K562 (cell line): Measurements from ENCODE around the gene LUC7L. TPM values are rescaled to one million over a fixed set of nuclear protein-coding genes. Genes with fewer than 3 reads are reported as not detected.

Source experiments
- BHLHE40 ChIP-seq: IDR thresholded peaks from 2 replicates; pipeline ENCODE4 v1.6.1; 2011; ENCODE audit warnings: low read length, improper control_type of control experiment
- IFI16 ChIP-seq: fragments of 250-450 bp; sonication (Bioruptor Pico); IDR thresholded peaks from 2 replicates; pipeline ENCODE4 v2.1.2; 2022; ENCODE audit warnings: mild to moderate bottlenecking, inconsistent platforms
- JUND ChIP-seq, 2 experiments: IDR thresholded peaks; 2 replicates in 1 of 2; 3 replicates in 1 of 2; pipeline ENCODE4 v1.6.1; 2011; ENCODE audit warnings: borderline replicate concordance in 2 of 2, low read depth in 2 of 2, low read length in 2 of 2, improper control_type of control experiment in 1 of 2, missing biosample characterization in 1 of 2, missing genetic modification characterization in 1 of 2, missing genetic modification reagents in 1 of 2
- KLF13 ChIP-seq: fragments of 450-650 bp; IDR thresholded peaks from 2 replicates; pipeline ENCODE4 v1.6.1; 2016; ENCODE audit warnings: missing genetic modification characterization, low read depth, mild to moderate bottlenecking, missing compliant biosample characterization, moderate library complexity, borderline replicate concordance
- TAL1 ChIP-seq: fragments of 450-650 bp; IDR thresholded peaks from 2 replicates; pipeline ENCODE4 v1.6.1; 2016; ENCODE audit warnings: mild to moderate bottlenecking
- ZMIZ1 ChIP-seq, 2 experiments: fragments of 150-350 bp in 1 of 2; IDR thresholded peaks; 2 replicates each; pipeline ENCODE4 v1.6.1; 2012 to 2016; ENCODE audit warnings: low read depth in 2 of 2, low read length in 2 of 2, mild to moderate bottlenecking in 1 of 2, moderate library complexity in 1 of 2
- ZNF766 ChIP-seq: fragments of 200-800 bp; sonication (Bioruptor generic); conservative IDR thresholded peaks from 2 replicates; pipeline ENCODE4 v1.6.1; 2016; ENCODE audit warnings: missing genetic modification characterization, missing compliant biosample characterization
- polyA plus RNA-seq, 8 experiments: library from polyadenylated mRNA; depleted of rRNA in 4 of 8; stranded (reverse) in 5 of 8; unstranded in 3 of 8; fragments of >200 nt; fragmentation: Nextera tagmentation in 2 of 8; fragmentation: Illumina TruSeq in 1 of 8; extraction: Ambion mirVana in 2 of 8; extraction: Trizol in 1 of 8; gene quantifications; 2 replicates each; pipeline versions ENCODE4 v1.2.1 to v1.2.3, GENCODE V29; 2011 to 2014; ENCODE audit warnings: inconsistent platforms in 1 of 8, missing spikeins in 1 of 8
- total RNA-seq, 7 experiments: library from RNA; depleted of rRNA in 6 of 7; stranded (reverse); fragments of >200 nt in 6 of 7; fragmentation: Illumina TruSeq in 2 of 7; extraction: Trizol in 2 of 7; gene quantifications; 2 replicates each; pipeline versions ENCODE4 v1.2.1 to v1.2.3, GENCODE V29; 2011 to 2021; ENCODE audit warnings: low replicate concordance in 1 of 7
- TF ChIP-seq, protein P1 (sequence below), 2 experiments: fragments of 450-650 bp; IDR thresholded peaks; 2 replicates each; pipeline ENCODE4 v1.6.1; 2016; ENCODE audit warnings: mild to moderate bottlenecking in 2 of 2, borderline replicate concordance in 1 of 2, low read depth in 1 of 2, moderate library complexity in 1 of 2
- TF ChIP-seq, protein P2 (sequence below): fragments of 450-650 bp; formaldehyde crosslinking; IDR thresholded peaks from 2 replicates; pipeline ENCODE4 v1.4.0; 2020; ENCODE audit warnings: mild to moderate bottlenecking, mixed read lengths

LUC7L gene
- total and polyA plus RNA-seq, 9 of the 15 experiments (the other 6 are each of a cell fraction or from before 2014, with no cell fraction given): 1.7 to 93.3 (median 59.5) TPM

DNA sequence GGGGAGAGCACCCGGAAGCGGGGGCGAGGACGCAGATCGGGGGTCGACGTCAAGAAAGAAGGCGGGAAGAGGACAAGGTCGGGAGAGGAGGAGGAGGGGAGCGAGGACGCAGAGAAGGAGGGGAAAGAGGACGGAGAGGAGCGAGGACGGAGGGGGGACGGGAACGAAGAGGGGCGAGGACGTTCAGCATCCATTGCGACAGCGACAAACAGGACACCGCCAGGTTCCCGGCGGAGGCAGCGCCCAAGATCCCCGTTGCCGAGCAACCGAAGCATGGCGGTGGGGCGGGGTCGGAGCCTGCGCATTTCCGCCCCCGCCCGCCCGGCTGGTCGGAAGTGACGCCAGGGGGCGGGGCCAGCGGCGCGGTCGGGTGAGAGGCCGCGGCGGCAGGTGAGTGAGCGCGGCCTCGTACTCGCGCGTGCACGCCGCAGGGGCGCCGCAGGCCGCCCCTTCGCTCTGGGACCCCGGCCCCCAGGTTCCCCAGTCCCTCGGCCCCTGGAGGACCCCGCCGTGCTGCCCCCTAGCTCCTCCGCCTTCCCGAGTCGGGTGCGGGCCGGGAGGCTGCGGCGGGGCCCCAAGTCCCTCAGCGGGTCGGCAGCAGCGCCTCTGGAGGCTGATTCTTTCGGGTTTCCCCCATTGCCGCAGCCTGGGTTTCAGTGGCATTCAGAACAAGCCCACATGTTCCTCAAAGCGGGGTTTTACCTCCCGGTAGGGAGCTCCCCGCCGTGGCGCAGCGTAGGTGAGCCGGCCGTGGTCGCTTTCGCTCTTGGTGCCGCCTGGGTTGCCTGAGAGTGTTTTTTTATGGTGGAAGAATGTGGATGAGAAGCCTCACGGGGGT is 5.4 kb upstream of the LUC7L start, which contains the start of gene FAM234A (continued):
- TF ChIP-seq ZMIZ1 (IDR thresholded peaks at IDR 0.05; ENCODE audit: low read depth in 2 of 2, low read length in 2 of 2): no peak
- peak; percentile 71 for TF ChIP-seq BHLHE40
- TF ChIP-seq, protein P1, sequence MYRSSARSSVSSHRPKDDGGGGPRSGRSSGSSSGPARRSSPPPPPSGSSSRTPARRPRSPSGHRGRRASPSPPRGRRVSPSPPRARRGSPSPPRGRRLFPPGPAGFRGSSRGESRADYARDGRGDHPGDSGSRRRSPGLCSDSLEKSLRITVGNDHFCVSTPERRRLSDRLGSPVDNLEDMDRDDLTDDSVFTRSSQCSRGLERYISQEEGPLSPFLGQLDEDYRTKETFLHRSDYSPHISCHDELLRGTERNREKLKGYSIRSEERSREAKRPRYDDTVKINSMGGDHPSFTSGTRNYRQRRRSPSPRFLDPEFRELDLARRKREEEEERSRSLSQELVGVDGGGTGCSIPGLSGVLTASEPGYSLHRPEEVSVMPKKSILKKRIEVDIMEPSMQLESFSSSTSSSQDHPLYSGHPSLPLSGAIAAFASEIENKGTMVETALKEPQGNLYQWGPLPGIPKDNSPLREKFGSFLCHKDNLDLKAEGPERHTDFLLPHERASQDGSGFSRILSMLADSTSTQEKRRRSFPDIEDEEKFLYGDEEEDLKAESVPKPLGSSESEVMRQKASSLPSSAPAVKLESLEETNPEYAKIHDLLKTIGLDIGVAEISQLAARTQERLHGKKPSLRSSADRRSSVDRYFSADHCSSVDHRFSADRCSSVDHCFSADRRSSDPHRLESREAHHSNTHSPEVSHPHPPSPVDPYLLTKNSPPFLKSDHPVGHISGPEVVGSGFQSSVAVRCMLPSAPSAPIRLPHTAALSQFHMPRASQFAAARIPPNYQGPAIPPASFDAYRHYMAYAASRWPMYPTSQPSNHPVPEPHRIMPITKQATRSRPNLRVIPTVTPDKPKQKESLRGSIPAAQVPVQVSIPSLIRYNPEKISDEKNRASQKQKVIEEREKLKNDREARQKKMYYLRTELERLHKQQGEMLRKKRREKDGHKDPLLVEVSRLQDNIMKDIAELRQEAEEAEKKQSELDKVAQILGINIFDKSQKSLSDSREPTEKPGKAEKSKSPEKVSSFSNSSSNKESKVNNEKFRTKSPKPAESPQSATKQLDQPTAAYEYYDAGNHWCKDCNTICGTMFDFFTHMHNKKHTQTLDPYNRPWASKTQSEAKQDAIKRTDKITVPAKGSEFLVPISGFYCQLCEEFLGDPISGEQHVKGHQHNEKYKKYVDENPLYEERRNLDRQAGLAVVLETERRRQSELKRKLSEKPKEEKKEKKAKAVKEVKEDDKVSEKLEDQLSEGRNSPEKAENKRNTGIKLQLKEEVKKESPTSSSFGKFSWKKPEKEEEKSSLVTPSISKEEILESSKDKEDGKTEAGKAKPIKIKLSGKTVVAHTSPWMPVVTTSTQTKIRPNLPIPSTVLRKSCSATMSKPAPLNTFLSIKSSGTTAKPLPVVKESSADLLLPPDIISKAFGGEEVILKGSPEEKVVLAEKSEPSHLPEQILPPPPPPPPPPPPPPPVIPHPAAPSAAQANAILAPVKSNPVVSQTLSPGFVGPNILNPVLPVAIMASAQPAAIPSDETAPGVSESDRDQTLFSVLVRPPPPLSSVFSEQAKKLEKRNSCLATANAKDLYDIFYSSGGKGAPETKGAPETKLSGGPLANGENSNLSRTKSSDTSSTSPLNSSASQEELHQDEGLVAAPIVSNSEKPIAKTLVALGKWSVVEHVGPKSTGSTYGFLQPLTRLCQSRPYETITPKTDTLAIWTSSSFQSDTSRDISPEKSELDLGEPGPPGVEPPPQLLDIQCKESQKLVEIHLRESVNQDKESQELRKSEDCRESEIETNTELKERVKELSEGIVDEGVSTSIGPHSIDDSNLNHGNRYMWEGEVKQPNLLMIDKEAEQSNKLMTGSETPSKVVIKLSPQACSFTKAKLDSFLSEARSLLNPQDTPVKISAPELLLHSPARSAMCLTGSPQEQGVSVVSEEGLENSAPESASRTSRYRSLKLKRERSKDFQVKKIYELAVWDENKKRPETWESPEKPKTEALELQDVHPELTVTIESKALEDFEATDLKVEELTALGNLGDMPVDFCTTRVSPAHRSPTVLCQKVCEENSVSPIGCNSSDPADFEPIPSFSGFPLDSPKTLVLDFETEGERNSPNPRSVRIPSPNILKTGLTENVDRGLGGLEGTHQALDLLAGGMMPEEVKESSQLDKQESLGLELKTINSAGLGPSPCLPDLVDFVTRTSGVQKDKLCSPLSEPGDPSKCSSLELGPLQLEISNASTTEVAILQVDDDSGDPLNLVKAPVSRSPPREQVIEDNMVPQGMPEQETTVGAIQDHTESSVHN (IDR thresholded peaks at IDR 0.05; ENCODE audit: borderline replicate concordance in 1 of 2, low read depth in 1 of 2): no peak
- TF ChIP-seq IFI16 (CRISPR knock-in tag): no peak
- TF ChIP-seq, protein P2, sequence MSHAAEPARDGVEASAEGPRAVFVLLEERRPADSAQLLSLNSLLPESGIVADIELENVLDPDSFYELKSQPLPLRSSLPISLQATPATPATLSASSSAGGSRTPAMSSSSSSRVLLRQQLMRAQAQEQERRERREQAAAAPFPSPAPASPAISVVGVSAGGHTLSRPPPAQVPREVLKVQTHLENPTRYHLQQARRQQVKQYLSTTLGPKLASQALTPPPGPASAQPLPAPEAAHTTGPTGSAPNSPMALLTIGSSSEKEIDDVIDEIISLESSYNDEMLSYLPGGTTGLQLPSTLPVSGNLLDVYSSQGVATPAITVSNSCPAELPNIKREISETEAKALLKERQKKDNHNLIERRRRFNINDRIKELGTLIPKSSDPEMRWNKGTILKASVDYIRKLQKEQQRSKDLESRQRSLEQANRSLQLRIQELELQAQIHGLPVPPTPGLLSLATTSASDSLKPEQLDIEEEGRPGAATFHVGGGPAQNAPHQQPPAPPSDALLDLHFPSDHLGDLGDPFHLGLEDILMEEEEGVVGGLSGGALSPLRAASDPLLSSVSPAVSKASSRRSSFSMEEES (CRISPR knock-in tag): no peak
- 0 out of 2 replicates have a peak, but pooled peaks have one; percentile 52 for TF ChIP-seq KLF13 (tag)
- 0 out of 2 replicates have a peak, but pooled peaks have one; percentile 9 for TF ChIP-seq TAL1
- TF ChIP-seq JUND (IDR thresholded peaks at IDR 0.05; ENCODE audit: borderline replicate concordance, low read depth, low read length): peak; percentile 41; the same call in 1 of the 2 replicates
- TF ChIP-seq JUND (tag; IDR thresholded peaks at IDR 0.05; ENCODE audit: borderline replicate concordance, low read depth, low read length): no peak; the same call in 2 of the 3 replicates
- TF ChIP-seq ZNF766 (CRISPR knock-in tag): peak; percentile 46; the same call in 1 of the 2 replicates
